Germinal center (tissue), 1 donor: ENCODE measurements around the gene ARID3A.
"Not testable (repeated sequence)": the region's sequence is repeated elsewhere in the genome, so short reads cannot be mapped to it uniquely, and the experiment has no call there.

Experiments
- DNase-seq: peaks from one replicate; pipeline ENCODE4 v3.0.0; 2012; ENCODE audit warnings: mixed read lengths, low spot score

The ARID3A gene

GRCh38 chr19:947707-948539, 22.1 kb downstream of the ARID3A start:
- DNase-seq: peak; percentile 89

GRCh38 chr19:948842-949496, 23.1 kb downstream of the ARID3A start:
- peak; percentile 22 for DNase-seq

- DNase-seq: no peak
Measured at GRCh38 chr19:950352-951066, 24.7 kb downstream of the ARID3A start.

- DNase-seq: no peak
Measured at GRCh38 chr19:952049-952679, 26.3 kb downstream of the ARID3A start.

- DNase-seq: no peak
Measured at GRCh38 chr19:952680-953444, 27.0 kb downstream of the ARID3A start.

DNA sequence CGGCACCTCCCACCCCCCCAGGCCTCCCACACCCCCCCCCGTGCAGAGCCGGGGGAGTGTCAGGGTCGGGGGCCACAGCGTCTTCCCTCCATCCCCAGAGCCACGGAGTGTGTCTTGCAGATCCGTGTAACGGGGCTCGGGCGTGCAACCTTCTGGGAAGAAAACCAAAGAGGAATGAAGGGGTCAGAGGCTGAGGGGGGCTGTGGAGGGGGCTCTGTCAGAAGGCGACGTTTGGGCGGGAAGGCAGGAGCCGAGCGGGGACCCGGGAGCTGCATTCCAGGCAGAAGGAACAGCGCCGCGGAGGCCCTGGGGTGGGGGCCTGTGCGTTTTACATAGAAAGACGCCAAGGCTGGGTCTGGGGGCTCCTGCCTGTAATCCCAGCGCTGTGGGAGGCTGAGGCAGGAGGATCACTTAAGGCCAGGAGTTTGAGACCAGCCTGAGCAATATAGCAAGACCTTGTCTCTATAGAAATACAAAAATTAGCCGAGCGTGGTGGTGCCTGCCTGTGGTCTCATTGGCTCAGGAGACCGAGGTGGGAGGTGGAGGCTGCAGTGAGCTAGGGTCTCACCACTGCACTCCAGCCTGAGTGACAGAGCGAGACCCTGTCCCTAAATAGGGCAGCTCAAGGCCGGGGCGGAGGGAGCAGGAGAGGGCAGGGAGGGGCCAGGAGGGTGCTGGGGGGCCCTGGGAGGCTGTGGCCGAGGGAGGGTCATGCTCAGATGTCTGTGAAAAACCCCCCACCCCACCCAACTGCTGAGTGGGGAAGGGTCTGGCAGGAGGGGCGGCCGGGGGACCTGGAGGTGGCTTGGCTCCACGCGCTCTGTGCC, 27.8 kb downstream of the ARID3A start:
- DNase-seq: no peak

DNA sequence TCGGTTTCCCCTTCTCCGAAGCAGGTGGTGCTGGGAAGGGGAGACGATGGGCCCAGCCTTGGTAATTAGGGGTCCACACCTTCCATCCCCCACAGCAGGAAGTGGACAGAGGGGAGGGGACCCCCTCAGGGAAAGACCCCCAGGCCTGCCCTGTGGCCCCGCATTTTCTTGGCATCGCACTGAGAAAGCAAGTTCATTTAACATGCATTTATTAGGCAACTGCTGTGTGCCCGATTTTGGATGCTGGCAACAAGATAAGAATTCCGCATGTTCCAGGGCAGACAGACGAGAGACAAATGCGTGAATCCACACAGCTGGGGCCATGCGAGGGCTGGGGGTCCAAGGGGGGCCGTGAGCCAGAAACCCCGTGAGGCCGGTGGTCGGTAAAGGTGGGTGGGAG, 28.4 kb downstream of the ARID3A start:
- DNase-seq: no peak

DNA sequence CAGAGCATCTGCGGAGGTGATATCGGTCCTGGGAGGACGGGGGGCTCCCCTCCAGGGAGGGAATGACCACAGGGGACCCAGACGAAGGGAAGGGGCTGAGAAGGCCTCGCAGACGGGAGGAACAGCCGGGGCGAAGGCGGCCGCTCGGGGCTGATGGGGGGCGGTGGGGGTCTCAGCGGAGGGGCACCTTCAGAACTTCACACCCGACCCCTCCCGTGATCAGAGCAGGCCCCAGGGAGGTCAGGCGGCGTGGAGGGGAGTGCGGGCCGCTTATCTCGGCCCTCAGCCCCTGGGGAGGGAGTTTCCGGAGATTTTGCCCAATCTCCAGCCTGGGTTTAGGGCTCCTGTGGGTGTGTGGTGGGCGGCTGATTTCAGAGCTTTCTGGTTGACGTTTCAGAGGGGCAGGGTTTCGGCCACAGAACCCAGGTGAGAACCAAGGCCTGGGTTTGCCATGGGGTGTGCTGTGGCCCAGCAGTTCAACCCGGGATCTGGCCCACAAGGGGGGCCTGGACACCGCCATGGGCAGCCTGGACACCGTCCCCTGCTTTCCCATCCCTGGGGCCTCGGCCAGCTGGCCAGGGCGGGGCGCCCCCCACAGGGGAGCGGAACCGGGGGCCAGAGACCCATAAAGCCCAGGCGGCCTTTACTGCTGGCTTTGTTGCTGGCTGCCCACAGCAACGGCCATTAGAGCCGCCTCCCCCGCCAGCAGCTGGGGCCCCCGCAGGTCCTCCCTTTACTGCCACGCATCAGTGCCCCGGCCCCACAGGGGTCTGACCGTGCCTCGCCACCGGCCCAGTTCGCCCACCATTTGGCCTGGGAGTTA, 29.0 kb downstream of the ARID3A start:
- peak; percentile 40 for DNase-seq

- DNase-seq: no peak
Measured at GRCh38 chr19:955803-956765, 30.2 kb downstream of the ARID3A start.

DNA sequence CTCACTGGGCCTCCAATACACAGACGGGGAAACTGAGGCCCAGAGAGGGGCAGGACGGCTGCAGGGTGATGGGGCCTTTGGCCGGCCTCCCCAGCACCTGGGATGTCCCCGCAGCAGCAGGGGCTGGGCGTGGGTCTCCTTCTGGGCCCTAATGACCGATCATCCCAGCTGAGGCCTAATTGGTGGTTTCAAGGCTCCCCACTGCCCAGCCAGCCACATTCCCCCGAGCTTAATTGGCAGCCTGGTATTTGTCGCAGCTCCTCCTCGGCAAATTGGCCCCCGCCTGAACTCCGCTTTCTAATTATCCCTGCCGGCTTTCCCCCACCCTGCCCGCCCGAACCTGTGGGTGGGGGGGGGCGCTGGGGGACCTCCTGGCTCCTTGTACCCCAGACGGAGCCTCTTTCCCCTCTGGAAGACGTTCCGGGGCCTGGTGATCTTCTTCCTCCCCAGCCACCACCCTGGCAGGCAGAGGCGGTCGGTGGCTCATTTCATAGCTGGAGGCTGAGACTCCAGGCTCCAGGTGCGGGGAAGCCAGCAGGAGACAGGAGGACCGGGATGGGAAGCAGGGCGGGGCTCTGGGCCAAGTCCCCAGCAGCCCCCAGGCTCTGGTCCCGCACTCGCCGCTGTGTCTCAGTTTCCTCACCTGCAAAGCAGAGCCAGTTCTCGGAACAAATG, 31.1 kb downstream of the ARID3A start:
- DNase-seq: no peak

GRCh38 chr19:957578-957977, 31.7 kb downstream of the ARID3A start:
- not testable (repeated sequence) for DNase-seq

DNA sequence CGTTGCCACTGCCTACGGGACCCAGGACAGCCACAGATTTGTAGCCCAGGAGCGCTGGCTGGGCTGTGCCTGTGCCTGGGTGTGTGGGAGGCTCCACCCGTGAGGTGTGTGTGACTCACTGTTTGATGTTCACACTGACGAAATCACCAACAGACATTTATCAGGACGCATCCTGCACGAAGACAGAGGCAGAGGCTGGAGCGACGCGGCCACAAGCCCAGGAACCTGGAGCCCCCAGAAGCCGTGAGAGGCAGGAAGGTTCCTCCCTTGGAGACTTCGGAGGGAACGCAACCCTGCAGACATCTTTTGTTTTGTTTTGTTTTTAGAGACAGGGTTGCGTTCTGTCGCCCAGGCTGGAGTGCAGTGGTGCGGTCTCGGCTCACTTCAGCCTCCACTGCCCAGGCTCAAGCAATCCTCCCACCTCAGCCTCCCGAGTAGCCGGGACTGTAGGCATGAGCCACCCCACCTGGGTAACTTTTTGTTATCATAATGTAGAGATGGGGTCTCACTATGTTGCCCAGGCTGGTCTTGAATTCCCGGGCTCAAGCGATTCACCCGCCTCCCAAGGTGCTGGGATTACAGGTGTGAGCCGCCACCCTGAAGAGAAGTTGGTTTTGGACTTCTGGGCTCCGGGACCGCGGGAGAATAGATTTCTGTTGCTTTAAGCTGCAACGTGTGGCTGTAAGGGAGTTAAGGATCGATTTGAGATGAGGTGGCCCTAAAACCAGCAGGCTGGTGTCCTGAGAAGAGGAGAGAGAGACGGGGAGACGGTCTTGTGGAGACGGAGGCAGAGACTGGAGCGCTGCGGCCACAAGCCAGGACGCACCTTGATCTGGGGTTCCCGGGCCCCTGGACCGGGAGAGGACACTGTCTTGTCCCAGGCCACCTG, 33.4 kb downstream of the ARID3A start:
- no peak for DNase-seq

- no peak for DNase-seq
Measured at GRCh38 chr19:960020-960419, 34.2 kb downstream of the ARID3A start.

- no peak for DNase-seq
Measured at GRCh38 chr19:960601-960938, 34.7 kb downstream of the ARID3A start.

DNA sequence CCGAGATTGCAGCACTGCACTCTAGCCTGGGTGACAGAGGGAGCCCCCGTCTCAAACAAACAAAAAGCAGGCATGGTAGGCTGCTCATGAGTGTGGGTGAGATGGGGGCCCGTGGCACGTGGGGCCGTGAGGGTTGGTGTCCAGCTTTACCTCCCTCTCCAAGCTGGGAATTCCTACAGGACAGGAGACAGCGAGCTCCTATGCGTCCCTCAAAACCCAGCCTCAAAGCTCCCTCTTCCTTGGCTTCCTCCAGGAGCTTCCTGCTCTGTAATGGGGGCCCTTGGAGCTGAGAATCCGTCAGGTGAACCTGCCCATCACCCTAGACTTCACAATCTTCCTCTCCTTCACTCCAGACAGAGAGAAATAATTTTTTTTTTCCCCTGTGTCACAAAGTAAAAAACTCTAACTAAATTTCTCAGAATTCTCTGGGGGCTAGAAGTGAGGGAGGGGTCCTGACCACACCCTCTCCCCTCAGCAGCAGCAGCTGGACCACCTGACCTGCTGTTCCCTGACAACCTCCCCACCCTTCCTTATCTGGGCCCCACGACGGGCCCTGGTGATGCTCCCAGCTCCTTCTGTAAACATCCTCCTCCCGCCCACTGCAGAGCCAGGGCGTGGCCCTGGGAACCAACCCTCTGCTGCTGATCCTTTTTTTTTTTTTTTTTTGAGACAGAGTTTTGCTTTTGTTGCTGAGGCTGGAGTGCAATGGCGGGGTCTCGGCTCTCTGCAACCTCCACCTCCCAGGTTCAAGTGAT, 36.2 kb downstream of the ARID3A start:
- DNase-seq: no peak

DNA sequence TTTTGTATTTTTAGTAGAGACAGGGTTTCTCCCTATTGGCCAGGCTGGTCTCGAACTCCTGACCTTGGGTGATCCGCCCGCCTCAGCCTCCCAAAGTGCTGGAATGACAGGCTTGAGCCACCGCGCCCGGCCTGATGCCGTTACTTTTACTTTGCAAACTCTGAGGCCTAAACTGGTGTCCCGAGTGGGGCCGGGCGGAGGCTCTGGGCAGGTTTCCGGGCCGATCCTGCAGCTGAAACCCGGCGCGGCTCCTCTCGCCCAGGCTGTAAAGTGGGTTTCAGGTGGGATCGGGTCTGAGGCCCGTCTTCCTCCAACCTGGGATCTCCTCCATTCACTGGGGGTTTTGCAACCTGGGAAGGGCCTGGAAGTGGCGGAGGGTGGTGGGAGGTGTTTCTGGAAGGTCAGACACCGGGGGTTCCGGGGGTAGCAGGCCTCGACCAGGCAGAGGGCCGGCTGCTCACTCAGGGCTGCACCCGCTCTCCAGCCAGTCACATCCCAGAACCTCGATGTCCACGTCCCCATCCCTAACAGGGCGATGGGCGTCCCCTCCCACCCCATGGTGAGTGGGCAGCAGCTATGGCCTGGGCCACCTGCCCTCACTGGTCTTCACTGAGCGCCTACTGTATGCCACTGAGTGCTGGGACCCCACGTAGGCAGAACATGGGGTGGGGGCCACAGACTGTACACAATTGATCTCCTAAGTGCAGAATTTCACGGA, 37.0 kb downstream of the ARID3A start:
- DNase-seq: no peak
